ENCODE measurements around the gene GAMT.

Gene GAMT

DNA sequence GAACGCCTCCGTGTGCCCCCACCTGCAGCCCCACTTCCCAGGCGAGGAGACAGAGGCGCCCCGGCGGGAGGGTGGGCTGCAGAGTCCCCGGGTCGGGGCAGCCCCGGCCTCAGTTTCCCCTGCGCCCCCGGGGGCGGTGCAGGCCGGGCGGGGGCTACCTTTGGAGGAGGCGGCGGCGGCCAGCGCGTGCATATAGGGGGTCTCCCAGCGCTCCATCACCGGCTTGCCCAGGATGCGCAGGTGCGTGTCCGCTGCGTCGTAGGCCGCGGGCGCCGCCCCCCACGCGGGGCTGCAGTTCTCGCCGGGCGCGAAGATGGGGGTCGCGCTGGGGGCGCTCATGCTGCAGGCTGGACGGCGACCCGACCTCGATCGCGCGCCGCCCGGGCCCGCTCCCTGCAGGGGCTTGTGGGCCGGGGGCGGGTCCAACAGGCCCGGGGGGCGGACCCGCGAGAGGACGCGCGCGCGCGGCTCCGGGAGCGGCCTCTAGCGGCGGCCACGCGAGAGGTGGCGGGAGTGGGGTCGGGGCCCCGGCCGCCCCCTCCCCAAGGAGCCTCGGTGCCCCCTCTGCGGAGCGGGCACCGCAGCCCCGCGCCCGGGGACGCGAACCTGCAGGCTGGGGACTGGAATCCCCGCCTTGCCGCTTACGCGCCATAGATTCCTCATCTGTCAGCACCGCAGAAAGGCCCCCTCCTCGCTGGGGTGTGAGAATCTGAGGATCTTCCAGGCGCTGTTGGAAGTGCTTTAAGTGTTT, at the start of gene GAMT:
GAMT (minus strand) TSS at position 405 of the 751 bp plus-strand sequence; CDS start at position 339, 66 bp downstream.
- Histone ChIP-seq H3K36me3 (ENCODE audit: control insufficient read depth in 2 of 2, insufficient read depth in 2 of 2, low read length in 2 of 2) (no peaks in the 10 kb centered on the region), H3K27ac (ENCODE audit: low read length) (no peak within 1 kb of the TSS), H3K9me3 (ENCODE audit: control insufficient read depth in 2 of 2, low read length in 2 of 2) (no peaks in the 10 kb centered on the region), H3K4me1 (ENCODE audit: control insufficient read depth, insufficient read depth, low read length) (peaks cover 16% of the 10 kb centered on the region), H3K9ac (ENCODE audit: low read length in 2 of 2) (peak within 1 kb of the TSS; percentile 20 to 36), H3K27me3 (ENCODE audit: control insufficient read depth in 1 of 2, insufficient read depth in 2 of 2, low read length in 2 of 2) (no peaks in the 10 kb centered on the region), H3K4me3 (ENCODE audit: low read length in 2 of 2) (peak within 1 kb of the TSS; percentile 53 to 76)

DNA sequence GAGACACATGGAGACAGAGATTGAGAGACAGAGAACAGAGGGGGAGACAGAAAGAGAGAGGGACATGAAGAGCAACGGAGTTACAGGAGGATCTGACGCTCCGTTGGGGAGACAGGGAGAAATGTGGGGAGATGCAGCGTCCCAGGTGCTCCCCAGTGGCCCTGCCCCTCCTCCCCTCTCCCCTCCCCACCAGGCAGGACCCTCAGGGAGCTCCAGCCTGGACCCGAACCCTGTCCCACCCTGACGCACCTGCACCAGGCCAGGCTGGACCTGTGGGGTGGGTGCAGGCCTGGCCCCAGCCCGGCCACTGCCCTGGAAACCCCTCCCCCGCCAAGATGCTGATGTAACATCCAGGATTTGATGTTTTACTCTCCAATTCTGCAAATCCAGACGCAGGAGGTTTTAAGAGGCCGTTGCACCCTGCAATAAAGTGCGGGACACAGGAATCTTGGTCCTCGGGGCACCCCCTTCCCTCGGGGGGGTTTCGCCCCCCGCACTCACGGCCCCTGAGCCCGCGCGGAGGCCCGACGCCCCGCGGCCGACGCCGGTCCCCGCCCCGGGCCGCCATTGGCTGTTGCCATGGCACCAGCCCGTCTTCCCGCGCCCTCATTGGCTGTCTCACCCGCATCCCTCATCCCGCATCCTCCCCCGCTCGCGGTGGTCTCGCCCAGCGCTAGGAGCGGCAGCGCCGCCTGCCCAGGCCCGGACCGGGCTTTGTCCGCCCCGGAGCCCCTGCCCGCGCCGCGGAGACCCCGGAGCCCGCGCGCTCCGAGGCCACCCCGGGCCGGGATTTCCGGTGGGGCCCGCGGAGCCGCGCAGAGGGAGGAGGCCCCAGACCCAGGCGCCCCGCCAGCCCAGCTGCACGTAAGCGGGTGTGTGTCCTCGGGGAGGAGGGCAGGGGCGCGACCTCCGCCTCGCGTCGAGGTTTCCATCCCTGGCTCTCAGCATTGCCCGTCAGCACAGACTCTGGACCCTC, 48.4 kb upstream of the GAMT start, which contains the start of gene APC2:
APC2 (plus strand) TSS at position 655 of the 976 bp plus-strand sequence. CDS start 2,881 bp downstream, outside the sequence.
- Histone ChIP-seq H3K4me1 (ENCODE audit: control insufficient read depth, insufficient read depth, low read length) (peaks cover 25% of the 10 kb centered on the region), H3K36me3 (ENCODE audit: control insufficient read depth in 2 of 2, insufficient read depth in 2 of 2, low read length in 2 of 2) (no peaks in the 10 kb centered on the region), H3K4me3 (ENCODE audit: low read length in 2 of 2) (no peak within 1 kb of the TSS), H3K27me3 (ENCODE audit: control insufficient read depth in 1 of 2, insufficient read depth in 2 of 2, low read length in 2 of 2) (peaks cover 63 to 83% of the 10 kb centered on the region in 2 donors), H3K9me3 (ENCODE audit: control insufficient read depth in 2 of 2, low read length in 2 of 2) (no peaks in the 10 kb centered on the region), H3K9ac (ENCODE audit: low read length in 2 of 2) (no peak within 1 kb of the TSS), H3K27ac (ENCODE audit: low read length) (no peak within 1 kb of the TSS)

GRCh38 chr19:1447944-1448343, 46.6 kb upstream of the GAMT start:
- Histone ChIP-seq H3K36me3 (ENCODE audit: control insufficient read depth in 2 of 2, insufficient read depth in 2 of 2, low read length in 2 of 2) (no peaks in the 10 kb centered on the region), H3K27ac (ENCODE audit: low read length) (no peak overlapping the region), H3K4me3 (ENCODE audit: low read length in 2 of 2) (no peak overlapping the region), H3K9me3 (ENCODE audit: control insufficient read depth in 2 of 2, low read length in 2 of 2) (no peaks in the 10 kb centered on the region), H3K9ac (ENCODE audit: low read length in 2 of 2) (no peak overlapping the region), H3K4me1 (ENCODE audit: control insufficient read depth, insufficient read depth, low read length) (peaks cover 19% of the 10 kb centered on the region), H3K27me3 (ENCODE audit: control insufficient read depth in 1 of 2, insufficient read depth in 2 of 2, low read length in 2 of 2) (peaks cover 52 to 71% of the 10 kb centered on the region in 2 donors)

GRCh38 chr19:1447504-1447903, 46.2 kb upstream of the GAMT start:
- Histone ChIP-seq H3K27ac (ENCODE audit: low read length) (no peak overlapping the region), H3K9me3 (ENCODE audit: control insufficient read depth in 2 of 2, low read length in 2 of 2) (no peaks in the 10 kb centered on the region), H3K27me3 (ENCODE audit: control insufficient read depth in 1 of 2, insufficient read depth in 2 of 2, low read length in 2 of 2) (peaks cover 48 to 66% of the 10 kb centered on the region in 2 donors), H3K4me1 (ENCODE audit: control insufficient read depth, insufficient read depth, low read length) (peaks cover 19% of the 10 kb centered on the region), H3K9ac (ENCODE audit: low read length in 2 of 2) (no peak overlapping the region), H3K4me3 (ENCODE audit: low read length in 2 of 2) (no peak overlapping the region), H3K36me3 (ENCODE audit: control insufficient read depth in 2 of 2, insufficient read depth in 2 of 2, low read length in 2 of 2) (no peaks in the 10 kb centered on the region)

DNA sequence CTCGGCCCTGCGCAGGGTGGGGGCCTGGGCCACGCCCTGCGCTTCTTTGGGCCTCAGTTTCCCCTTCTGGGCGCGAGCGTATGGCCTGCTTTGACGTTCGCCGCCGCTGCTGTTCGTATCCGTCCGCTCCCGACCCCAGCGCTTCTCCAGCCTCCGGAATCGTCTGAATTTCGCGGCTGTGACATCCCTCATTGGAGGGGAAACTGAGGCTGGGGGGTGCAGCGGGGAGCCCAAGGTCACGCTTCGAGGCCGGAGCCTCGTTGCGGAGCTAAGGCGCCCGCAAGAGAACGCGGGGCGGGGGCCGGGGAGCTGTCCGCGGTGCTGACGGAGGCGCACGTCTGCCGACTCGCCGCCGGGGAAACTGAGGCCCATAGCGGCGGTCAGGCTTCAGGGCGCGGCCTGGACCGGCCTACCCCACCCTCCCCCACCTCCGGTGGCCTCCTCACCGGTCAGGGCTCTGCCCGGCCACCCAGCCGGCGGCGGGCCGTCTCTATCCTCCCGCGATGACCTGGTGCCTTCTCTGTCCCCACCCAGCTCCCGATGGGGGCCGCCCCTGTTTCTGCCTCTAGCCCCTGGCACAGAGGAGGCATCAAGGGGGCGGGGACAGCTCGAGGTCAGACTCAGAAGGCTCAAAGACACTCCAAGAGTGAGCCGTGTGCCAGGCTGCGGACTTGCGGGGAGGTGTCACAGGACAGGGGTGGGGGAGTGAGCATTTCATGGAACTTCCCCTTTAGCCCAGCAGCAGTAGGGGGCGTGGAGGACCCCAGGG, 45.6 kb upstream of the GAMT start:
- H3K27me3 ChIP-seq (ENCODE audit: control insufficient read depth in 1 of 2, insufficient read depth in 2 of 2, low read length in 2 of 2) = peaks cover 42 to 61% of the 10 kb centered on the region in 2 donors

GRCh38 chr19:1445932-1446712, 44.8 kb upstream of the GAMT start:
- Histone ChIP-seq H3K9me3 (ENCODE audit: control insufficient read depth in 2 of 2, low read length in 2 of 2) (no peaks in the 10 kb centered on the region), H3K9ac (ENCODE audit: low read length in 2 of 2) (no peak overlapping the region), H3K27me3 (ENCODE audit: control insufficient read depth in 1 of 2, insufficient read depth in 2 of 2, low read length in 2 of 2) (peaks cover 36 to 53% of the 10 kb centered on the region in 2 donors), H3K4me3 (ENCODE audit: low read length in 2 of 2) (no peak overlapping the region), H3K36me3 (ENCODE audit: control insufficient read depth in 2 of 2, insufficient read depth in 2 of 2, low read length in 2 of 2) (peaks cover 5 to 10% of the 10 kb centered on the region in 2 donors), H3K4me1 (ENCODE audit: control insufficient read depth, insufficient read depth, low read length) (peaks cover 21% of the 10 kb centered on the region), H3K27ac (ENCODE audit: low read length) (no peak overlapping the region)

More for the DNA sequence above, 45.6 kb upstream of the GAMT start:
- Histone ChIP-seq H3K4me3 (ENCODE audit: low read length in 2 of 2) (no peak overlapping the region), H3K9me3 (ENCODE audit: control insufficient read depth in 2 of 2, low read length in 2 of 2) (no peaks in the 10 kb centered on the region), H3K27ac (ENCODE audit: low read length) (no peak overlapping the region), H3K4me1 (ENCODE audit: control insufficient read depth, insufficient read depth, low read length) (peaks cover 21% of the 10 kb centered on the region), H3K9ac (ENCODE audit: low read length in 2 of 2) (no peak overlapping the region), H3K36me3 (ENCODE audit: control insufficient read depth in 2 of 2, insufficient read depth in 2 of 2, low read length in 2 of 2) (peaks cover under 1 to 3% of the 10 kb centered on the region in 2 donors)

- peak overlapping the region; percentile 25 to 54 for H3K4me3 ChIP-seq (ENCODE audit: low read length in 2 of 2)
- H3K36me3 ChIP-seq (ENCODE audit: control insufficient read depth in 2 of 2, insufficient read depth in 2 of 2, low read length in 2 of 2) = peaks cover 13 to 18% of the 10 kb centered on the region in 2 donors
- H3K9ac ChIP-seq (ENCODE audit: low read length in 2 of 2) = no peak overlapping the region
- H3K9me3 ChIP-seq (ENCODE audit: control insufficient read depth in 2 of 2, low read length in 2 of 2) = no peaks in the 10 kb centered on the region
- H3K27ac ChIP-seq (ENCODE audit: low read length) = no peak overlapping the region
- H3K27me3 ChIP-seq (ENCODE audit: control insufficient read depth in 1 of 2, insufficient read depth in 2 of 2, low read length in 2 of 2) = peaks cover 29 to 45% of the 10 kb centered on the region in 2 donors
- peaks cover 21% of the 10 kb centered on the region for H3K4me1 ChIP-seq (ENCODE audit: control insufficient read depth, insufficient read depth, low read length)
Measured at GRCh38 chr19:1445185-1445931, 44.0 kb upstream of the GAMT start.

DNA sequence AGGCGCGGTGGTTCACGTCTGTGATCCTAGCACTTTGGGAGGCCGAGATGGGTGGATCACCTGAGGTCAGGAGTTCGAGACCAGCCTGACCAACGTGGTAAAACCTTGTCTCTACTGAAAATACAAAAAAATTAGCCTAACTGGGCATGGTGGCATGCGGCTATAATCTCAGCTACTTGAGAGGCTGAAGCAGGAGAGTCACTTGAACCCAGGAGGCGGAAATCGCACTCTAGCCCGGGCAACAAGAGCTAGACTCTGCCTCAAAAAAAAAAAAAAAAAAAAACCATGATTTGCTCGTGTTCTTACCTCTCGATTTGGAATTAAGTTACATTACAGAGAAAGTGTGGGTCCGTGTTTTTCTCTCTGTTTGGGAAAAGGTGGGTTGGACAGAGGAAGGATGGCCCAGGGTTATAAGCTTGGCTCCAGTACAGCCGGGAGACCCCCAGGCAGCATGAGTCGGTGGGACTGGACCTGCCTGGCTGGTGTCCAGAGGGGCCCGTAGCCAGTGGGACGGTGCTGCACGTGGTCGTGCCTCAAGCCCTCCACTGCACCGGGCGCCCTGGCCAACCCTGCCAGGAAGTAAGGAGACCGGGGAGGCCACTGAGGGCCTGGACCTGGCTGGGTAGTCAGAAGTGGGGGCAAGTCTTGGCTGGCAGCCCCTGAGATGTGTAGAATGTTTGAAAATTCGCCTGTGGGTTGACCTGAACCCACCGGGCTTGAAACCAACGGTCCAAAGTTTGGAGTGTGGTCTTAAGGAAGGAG, 40.5 kb upstream of the GAMT start:
- Histone ChIP-seq H3K4me1 (ENCODE audit: control insufficient read depth, insufficient read depth, low read length) (peaks cover 33% of the 10 kb centered on the region), H3K27me3 (ENCODE audit: control insufficient read depth in 1 of 2, insufficient read depth in 2 of 2, low read length in 2 of 2) (peaks cover 6 to 17% of the 10 kb centered on the region in 2 donors), H3K9me3 (ENCODE audit: control insufficient read depth in 2 of 2, low read length in 2 of 2) (no peaks in the 10 kb centered on the region), H3K4me3 (ENCODE audit: low read length in 2 of 2) (no peak overlapping the region), H3K27ac (ENCODE audit: low read length) (no peak overlapping the region), H3K9ac (ENCODE audit: low read length in 2 of 2) (no peak overlapping the region), H3K36me3 (ENCODE audit: control insufficient read depth in 2 of 2, insufficient read depth in 2 of 2, low read length in 2 of 2) (peaks cover 18 to 19% of the 10 kb centered on the region in 2 donors)

DNA sequence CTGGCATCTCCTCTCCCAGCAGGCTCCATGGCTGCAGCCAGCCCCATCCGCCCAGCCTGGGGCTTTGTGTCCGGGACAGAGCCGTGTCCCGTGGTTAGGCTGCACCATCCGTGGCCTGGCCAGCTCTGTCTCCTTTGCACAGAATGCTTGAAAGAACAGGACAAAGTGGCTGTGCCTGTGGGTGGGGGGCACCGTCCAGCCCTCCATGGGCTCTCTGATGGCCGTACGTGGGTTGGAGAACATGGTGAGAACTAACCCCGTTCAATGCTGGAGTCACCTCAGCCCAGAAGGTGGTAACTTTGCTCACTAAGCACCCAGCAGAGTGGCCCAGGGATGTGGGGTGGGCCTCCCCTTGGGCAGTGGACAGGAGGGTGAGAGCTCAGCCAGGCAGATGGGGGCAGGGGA, 39.7 kb upstream of the GAMT start:
- H3K27me3 ChIP-seq (ENCODE audit: control insufficient read depth in 1 of 2, insufficient read depth in 2 of 2, low read length in 2 of 2) = peaks cover 4 to 9% of the 10 kb centered on the region in 2 donors
- no peak overlapping the region for H3K9ac ChIP-seq (ENCODE audit: low read length in 2 of 2)
- H3K27ac ChIP-seq (ENCODE audit: low read length) = no peak overlapping the region
- peaks cover 18 to 19% of the 10 kb centered on the region in 2 donors for H3K36me3 ChIP-seq (ENCODE audit: control insufficient read depth in 2 of 2, insufficient read depth in 2 of 2, low read length in 2 of 2)
- H3K4me3 ChIP-seq (ENCODE audit: low read length in 2 of 2) = no peak overlapping the region
- H3K9me3 ChIP-seq (ENCODE audit: control insufficient read depth in 2 of 2, low read length in 2 of 2) = no peaks in the 10 kb centered on the region
- peaks cover 26% of the 10 kb centered on the region for H3K4me1 ChIP-seq (ENCODE audit: control insufficient read depth, insufficient read depth, low read length)
